GF-D8 (cell line): ENCODE measurements around the gene NSMF.

Source experiments
- DNase-seq: peaks from one replicate; lab custom pipeline; 2025; lab: John Stamatoyannopoulos, UW

NSMF gene, protein sequence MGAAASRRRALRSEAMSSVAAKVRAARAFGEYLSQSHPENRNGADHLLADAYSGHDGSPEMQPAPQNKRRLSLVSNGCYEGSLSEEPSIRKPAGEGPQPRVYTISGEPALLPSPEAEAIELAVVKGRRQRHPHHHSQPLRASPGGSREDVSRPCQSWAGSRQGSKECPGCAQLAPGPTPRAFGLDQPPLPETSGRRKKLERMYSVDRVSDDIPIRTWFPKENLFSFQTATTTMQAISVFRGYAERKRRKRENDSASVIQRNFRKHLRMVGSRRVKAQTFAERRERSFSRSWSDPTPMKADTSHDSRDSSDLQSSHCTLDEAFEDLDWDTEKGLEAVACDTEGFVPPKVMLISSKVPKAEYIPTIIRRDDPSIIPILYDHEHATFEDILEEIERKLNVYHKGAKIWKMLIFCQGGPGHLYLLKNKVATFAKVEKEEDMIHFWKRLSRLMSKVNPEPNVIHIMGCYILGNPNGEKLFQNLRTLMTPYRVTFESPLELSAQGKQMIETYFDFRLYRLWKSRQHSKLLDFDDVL

DNA sequence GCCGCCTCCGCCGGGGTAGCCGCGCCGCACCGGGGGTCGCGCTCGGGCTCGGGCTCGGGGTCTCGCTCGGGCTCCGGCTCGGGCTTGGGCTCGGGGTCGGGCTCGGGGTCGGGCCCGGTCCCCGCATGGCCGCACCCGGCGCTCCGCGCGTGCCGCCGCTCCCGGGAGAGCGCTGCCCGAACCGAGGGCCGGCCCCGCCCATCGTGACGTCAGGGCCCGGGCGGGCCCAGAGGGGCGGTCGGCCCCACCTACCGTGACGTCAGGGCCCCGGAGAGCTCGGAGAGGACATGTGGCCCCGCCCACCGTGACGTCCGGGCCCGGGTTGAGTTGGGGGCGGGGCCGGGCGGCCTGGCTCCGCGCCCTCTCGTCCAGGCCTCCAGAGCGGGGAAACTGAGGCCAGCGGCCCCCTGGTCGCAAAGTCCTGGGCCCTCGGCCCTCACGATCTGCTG is at the start of gene NSMF:
Gene NSMF, minus strand, starts transcription at position 183 of the 449 bp plus-strand sequence. CDS start 232 bp downstream, outside the sequence.
- DNase-seq: peak; percentile 65

DNA sequence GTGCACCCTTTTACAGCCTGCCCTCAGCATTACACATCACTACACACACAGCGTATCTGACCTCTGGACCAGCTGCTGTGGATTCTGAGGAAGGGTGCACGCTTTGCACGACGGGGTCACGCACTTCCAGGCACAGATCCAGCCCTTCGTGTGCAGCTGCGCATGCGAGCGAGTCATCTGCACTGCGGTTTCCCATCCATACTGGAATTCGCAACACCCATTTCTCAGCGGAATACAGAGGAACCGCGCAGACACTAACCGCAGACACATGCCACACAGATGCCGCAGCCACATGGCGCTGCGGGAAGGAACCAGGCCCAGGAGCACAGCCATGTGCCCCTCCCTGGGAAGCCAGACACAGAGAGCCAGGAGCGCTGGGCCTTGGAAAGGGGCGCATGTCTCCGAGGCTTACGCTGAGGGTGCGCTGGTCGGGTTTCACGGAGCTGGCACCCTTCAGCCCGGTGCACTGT is 47.6 kb upstream of the NSMF start:
- no peak for DNase-seq

DNA sequence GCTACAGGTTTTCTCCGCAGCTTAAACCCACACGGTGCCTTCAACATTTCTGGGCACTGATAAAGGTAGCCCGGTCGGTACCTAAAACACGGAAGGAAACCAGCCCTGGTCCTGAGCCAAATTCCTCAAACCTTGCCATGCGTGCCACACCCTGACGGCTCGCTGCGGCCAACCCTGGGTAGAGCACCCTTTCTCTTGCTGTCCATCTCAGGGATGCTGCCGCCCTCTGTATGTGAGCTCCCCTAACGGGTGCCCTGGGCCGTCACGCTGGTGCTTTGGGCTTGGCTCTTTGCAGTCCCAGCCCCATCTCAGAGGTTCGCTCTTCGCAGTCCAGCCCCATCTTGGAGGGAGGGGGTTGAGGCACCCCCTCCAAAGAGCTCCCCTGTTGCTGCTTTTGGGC is 47.1 kb upstream of the NSMF start:
- DNase-seq: no peak

DNA sequence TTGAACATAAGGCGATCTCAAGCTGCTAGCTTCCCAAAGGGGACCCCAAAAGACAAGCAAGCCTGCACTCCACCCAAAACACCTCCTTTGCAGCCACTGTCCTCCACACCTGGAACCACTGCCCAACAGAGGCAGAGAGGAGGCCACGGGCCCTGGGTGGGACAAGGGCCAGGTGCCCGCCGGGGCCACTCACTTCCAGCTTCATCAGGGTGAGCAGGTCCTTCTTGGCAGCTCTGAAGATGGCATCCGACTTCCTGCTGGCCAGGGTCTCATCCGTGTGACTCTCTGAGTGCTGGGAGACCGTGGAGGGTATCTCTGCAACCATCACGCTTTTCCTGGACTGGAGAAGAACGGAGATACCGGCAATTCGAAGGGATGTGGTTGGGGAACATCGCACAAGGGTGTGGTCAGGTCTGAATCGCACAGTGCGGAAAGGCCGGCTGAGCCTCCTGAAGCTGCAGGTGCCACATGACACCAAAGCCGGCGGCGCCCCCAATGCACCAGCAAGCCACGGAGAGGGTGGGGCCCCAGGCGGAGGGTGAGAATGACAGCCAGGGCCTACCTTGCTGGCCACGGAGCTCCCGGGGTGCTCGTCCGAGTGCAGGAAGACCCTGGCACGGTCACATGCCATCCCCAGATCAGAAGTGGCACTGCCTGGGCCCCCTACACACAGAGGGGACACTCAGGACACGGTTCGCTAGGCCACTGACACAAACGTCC is 46.4 kb upstream of the NSMF start:
- no peak for DNase-seq

DNA sequence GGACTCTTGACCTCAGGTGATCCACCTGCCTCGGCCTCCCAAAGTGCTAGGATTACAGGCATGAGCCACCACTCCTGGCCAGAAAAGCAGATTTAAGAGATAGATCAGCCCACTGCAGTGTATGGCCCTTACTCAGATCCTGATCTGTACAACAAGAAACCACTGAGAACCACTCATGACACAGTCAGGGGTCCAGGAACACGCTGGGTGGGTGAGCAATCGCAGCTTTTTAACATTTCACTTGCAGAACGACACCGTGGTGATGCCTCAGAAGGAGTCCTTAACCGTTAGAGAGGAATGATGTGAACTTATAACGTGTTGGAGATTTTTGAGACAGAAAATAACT is 45.3 kb upstream of the NSMF start:
- no peak for DNase-seq

DNA sequence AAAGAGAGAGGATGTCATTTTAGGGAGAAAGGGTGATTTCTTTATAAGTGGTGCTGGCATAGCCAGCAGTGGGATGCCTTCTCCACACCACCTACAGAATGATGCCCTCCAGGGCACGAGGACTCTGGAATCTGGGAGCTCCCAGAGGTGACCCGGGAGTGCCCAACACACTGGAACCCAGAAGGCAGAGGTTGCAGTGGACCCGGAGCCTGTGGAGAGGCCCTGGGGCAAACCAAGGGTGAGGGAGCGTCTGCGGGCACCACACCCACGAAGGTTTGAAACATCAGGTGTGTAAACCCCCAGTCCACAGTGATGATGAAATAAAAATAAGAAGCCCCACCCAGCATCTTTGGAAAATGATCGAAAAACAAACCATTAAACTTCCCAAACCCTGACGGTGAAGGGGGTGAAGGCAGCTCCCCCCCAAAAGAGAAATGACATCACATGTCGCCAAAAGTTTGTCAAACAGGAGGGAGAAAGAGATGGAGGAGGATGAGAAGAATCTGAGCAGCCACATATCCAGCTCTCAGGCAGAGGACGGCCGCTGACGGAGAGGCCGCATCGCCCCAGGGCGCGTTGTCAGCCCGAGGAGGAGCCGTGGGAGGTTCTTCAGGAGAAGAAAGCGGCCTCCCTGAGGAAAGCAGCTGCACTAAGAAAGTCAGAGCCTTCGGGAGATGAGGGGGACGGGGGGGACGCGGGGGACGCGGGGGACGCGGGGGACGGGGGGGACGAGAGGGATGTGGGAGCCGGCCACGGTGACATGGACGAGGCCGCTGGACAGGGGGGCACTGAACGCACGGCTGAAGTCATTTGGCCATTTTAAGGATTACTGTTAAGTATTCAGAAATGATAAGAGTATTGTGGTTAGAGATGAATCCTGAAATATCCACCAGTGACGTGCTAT is 43.1 kb upstream of the NSMF start:
- no peak for DNase-seq

DNA sequence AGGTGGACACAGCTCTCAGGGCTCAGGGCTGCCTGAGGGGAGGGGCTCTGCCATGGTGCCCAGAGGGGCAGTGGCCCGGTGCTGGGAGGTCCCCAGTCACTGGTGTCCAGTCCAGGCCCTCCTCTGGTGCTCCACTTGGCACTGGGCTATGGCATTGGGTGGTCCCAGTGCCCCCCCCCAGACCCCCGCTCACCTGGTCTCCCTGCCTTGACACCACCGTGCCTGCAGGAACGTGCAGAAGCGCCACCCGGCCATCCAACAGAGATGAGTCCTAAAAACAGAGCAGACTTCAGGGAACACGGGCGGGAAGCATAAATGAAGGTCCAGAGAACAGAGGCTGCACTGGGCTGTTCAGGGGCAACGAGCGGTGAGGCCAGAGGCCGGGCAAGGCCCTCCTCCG is 42.3 kb upstream of the NSMF start:
- DNase-seq: no peak

DNA sequence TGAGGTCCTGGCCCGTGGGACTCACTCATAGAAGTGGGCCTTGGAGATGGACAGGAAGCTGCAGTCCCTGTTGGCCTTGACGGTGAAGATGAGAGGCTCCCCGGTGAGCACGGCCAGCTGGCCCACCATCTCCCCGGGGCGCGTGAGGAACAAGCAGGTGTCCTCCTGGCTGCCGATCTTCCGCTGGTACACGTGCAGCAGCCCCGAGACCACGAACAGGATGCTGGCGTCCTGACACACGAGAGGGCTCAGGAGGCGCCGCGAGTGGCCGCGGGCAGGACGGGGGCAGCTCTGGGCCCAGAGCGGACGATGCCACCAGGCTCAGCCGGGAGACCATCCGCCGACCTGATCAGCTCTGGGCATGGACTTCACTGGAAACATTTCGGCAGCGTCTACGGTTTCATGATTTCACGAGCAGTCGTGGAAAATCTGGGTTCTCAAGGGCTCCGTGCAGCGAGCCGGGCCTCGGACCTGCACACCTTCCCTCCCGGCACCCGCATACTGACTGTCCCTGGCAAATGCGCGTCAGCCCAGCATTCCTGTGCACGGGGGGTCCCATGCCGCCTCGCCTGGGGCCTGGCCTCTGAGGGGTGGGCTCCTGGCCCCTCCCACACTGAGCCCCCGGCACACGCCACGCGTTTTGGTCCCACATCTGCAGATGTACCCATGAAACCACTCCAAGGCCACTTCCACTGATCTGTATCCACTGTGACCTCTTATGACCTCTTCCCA is 41.7 kb upstream of the NSMF start:
- DNase-seq: no peak

DNA sequence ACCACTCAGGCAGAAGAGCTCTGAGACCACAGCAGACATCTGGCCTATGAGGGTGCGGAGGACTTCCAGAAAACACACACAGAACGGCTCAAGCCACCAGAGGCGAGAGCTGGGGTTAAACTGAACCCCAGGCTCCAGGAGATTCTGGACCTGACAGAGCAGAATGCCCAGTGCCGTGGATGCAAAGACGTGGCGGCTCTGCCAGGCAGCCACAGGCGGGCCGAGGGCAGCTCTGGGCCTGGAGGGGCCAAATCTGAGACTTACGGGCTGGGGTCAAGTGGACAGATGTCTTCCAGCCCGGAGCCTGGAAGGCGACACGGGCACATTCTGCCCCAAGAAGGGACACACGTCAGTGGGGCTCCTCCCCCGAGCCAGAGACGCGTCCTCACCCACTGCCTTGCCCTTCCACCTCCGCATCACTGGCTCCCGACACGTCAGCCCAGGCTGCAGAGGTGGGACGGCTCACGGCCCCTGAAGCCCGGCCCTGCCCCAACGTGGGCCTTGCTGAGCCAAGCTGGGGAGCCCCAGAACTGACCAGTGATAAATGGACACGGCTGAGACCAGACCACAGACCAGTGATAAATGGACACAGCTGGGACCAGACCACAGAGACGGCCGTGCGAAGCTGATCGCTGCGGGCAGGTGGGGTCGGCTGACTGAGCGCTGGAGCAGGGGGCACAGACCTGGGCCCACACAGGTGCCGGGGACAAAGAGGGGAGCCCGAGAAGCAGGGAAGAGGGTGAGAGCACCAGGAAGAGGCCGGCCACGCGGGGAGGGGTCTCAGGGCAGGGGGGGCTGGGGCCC is 40.9 kb upstream of the NSMF start:
- no peak for DNase-seq

DNA sequence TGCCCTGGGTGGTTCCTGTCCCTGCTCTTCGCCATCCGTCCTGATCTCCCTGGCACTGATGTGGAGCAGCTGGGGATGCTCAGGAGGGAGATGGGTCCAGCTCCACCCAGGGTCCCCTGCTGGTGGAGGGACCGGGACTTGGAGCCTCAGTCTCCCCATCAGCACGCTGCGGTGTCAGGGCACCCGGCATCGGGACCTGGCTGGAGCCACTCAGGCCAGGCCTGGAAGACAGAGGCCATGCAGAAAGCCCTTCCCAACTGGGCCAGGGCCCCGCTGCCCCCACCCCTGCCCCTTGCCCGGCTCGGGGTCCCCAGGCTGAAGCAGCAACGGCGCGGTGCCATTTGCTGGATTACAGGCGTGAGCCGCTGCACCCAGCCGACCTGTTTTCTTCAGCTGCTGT is 40.3 kb upstream of the NSMF start:
- no peak for DNase-seq

DNA sequence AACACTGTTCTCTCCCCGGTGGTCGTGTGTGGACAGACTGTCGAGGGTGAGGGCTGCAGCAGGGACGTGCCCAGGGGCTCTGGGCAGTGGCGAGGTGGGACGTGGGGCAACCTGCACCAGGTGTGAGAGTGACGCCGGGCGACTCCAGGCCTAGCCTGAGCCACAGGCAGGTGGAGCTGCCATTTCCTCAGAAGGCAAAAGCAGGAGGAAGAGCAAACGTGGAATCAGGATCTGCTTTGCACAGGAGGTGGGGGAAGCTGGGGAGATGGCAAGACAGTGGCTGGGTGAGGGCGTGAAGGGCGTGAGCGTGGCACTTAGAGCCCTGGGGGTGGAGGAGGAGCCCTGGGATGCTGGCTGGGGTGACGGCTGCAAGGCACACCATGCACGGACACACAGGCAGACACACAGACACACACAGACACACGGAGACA is 39.6 kb upstream of the NSMF start:
- no peak for DNase-seq

DNA sequence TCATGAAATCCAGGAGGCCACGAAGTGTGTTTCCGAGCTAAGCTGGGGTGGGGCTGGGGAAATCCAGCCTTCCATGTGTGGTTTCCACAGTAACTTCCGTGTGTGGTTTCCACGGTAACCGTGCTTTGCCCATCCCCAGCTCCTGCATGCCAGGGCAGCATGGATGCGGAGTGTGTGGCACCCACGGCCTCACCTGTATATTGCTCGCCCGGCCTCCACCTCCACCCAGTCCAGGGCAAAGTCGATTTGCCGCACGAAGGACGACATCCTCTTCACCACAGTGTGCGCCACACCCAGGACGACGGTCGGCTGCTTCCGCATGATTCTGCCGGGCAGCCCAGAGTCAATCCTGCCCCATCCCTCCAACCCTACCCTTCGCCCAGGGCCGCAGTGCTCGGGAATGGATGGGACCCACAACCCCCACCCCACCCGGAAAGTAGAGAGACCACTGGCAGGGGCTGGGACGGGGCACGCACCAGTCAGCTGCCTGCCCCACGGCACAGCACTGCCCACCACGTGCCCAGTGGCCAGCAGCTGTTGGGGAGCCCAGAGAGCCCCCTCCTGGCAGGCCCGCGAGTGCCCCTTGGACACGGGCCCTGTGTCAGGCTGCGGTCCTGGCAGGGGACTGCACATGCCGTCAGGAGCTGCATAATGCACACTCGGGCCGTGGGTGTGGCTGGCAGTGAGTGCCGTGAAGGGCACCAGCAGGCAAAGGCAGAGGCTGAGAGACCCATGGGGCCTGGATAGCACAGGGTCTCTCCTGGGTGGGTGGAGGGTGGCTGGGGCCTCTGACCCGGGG is 39.0 kb upstream of the NSMF start:
- no peak for DNase-seq

DNA sequence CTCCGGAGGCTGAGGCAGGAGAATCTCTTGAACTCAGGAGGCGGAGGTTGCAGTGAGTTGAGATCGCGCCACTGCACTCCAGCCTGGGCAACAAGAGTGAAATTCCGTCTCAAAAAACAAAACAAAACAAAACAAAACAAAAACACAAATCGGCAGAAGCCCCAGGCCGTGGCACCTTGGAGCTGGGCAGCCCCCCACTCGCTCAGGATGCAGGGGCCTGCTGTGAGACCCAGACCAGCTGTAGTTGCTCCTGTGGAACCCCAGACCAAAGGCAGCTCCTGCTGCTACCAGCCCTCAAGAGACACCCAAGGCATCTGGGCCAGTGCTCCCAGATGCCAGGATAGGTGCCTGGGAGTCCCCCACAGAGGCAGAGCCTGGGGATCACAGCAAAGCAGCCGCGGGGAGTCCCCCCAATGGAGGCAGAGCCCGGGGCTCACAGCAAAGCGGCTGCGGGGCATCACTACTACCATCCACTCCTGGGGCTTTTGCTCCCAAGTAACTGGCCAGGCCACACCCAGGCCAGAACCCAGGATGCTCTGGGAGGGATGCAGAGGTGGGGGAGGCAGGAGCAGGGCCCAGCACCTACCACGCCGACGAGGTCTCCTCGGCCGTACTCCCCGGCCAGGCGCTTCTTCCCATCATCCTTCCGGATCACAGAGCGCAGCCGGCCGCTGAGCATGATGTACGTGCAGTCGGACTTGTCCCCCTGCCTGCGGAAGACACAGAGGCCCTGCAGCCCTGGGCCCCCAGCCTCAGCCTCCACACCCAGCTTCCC is 37.7 kb upstream of the NSMF start:
- DNase-seq: no peak

DNA sequence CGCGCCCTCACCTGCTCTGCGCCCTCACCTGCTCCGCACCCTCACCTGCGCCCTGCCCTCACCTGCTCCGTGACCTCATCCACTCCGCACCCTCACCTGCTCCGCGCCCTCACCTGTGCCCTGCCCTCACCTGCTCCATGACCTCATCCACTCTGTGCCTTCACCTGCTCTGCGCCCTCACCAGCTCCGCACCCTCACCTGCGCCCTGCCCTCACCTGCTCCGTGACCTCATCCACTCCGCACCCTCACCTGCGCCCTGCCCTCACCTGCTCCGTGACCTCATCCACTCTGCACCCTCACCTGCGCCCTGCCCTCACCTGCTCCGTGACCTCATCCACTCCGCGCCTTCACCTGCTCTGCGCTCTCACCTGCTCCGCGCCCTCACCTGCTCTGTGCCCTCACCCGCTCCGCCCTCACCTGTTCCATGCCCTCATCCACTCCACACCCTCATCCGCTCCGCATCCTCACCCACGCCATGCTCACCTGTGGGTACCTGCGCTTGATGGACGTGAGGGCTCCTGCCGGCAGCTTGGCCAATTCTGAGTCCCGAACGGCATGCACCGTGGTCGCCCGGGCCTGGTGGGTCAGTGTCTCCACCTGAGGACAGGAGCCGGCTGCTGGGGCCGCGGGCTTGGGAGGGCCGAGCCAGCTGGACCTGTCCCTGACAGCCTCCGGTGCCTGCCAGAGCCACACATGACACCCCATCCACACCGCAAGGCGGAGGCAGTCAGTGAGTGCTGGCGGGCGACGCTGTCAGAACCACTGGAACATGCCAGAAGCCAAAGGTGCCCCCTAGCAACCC is 35.6 kb upstream of the NSMF start:
- no peak for DNase-seq

DNA sequence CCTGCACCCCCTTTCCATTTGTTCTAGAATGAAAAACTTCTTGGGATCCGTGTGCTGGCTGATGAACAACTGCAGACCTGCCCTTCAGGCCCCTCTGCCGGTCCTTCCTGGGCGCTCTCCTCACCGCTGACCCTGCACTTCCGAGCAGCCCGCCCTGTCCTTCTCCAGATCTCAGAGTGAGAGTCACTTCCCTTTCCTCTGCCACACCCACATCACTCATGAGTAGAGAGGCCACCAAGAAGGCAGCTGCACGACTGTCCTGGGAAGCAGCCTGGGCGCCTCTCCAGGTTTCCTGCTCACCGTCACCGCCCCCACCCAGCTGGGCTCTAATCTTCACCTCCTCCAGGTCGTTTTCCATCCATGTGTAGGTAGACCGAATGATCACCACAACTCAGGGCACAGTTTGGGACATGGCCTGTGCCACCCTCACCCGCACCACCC is 35.0 kb upstream of the NSMF start:
- DNase-seq: peak; percentile 58

DNA sequence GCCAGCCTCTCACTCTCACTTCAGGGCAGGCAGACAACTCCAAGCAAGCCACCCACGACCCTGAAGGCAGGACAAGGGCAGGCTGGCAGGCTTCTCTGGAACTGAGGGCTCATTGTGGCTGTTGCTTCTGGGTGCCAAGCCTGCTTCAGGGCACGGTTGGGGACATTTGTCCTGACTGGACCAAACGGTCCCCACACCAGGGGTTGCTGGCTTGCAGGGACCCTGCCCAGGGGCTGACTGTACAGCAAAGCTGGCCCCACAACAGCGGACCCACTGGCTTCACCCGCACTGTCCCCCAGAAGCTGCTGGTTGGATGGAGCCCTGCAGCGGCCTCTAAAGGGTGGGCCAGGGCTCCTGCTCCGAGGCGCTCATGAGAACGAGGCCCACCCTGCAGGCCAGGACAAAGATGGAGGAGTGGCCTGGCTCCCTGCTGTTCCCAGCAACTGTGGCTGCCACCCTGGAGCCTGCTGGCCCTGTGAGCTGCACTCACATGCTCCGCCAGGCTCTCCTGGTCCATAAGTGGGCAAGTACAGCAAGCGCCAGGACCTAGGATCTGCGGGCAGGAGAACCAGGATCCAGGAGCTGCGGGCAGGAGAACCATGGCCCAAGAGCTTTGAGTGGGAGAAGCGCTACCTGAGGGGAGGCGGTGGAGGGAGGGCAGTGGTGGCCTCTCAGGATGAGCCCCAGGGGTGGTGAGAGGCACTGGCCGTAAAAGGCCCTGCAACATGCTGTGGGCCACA is 34.4 kb upstream of the NSMF start:
- no peak for DNase-seq
